ACC112 (cell line): ENCODE results near the gene ENTPD1.
A peak's percentile ranks its signal among the peaks of the same experiment; 100 is the strongest.
"Not testable (repeated sequence)": the region's sequence is repeated elsewhere in the genome, so short reads cannot be mapped to it uniquely, and the experiment has no call there.

Source experiments
- H2AFZ ChIP-seq: fragments of 200-600 bp; sonication (generic); one replicate; pipeline ENCODE4 v1.6.0; 2017; ENCODE audit warnings: antibody characterized with exemption, low read length; ENCODE audit not compliant: unreplicated experiment
- H3K27ac ChIP-seq: fragments of 200-600 bp; sonication (generic); 2 replicates; pipeline ENCODE4 v1.5.1; 2014; ENCODE audit warnings: low read depth, mild to moderate bottlenecking, antibody characterized with exemption, low read length, moderate library complexity
- H3K27me3 ChIP-seq: fragments of 200-600 bp; sonication (generic); 2 replicates; pipeline ENCODE4 v1.6.1; 2014; ENCODE audit warnings: mild to moderate bottlenecking, antibody characterized with exemption, low read length, moderate library complexity, mixed read lengths; ENCODE audit not compliant: insufficient read depth
- H3K36me3 ChIP-seq: fragments of 200-600 bp; sonication (generic); 2 replicates; pipeline ENCODE4 v1.6.1; 2016; ENCODE audit warnings: mild to moderate bottlenecking, antibody characterized with exemption, low read length, moderate library complexity, mixed read lengths; ENCODE audit not compliant: insufficient read depth
- H3K4me1 ChIP-seq: fragments of 200-600 bp; sonication (generic); one replicate; pipeline ENCODE4 v1.6.1; 2016; ENCODE audit warnings: low read length, mixed read lengths; ENCODE audit not compliant: insufficient read depth, unreplicated experiment, control insufficient read depth
- H3K4me3 ChIP-seq: fragments of 200-600 bp; sonication (generic); 2 replicates; pipeline ENCODE4 v1.5.1; 2014; ENCODE audit warnings: mild to moderate bottlenecking, low read depth, low read length
- H3K79me2 ChIP-seq: fragments of 200-600 bp; sonication (generic); one replicate; pipeline ENCODE4 v1.6.0; 2016; ENCODE audit warnings: low read length; ENCODE audit not compliant: control insufficient read depth, unreplicated experiment, insufficient read depth

Gene ENTPD1

GRCh38 chr10:95896071-95896850, 140.3 kb downstream of the ENTPD1 start:
- Histone ChIP-seq H3K27ac (no peak overlapping the region), H3K4me3 (no peak overlapping the region), H3K79me2 (no peaks in the 10 kb centered on the region), H3K36me3 (peaks cover 8% of the 10 kb centered on the region), H2AFZ (no peak overlapping the region), H3K4me1 (no peaks in the 10 kb centered on the region), H3K27me3 (no peaks in the 10 kb centered on the region)

DNA sequence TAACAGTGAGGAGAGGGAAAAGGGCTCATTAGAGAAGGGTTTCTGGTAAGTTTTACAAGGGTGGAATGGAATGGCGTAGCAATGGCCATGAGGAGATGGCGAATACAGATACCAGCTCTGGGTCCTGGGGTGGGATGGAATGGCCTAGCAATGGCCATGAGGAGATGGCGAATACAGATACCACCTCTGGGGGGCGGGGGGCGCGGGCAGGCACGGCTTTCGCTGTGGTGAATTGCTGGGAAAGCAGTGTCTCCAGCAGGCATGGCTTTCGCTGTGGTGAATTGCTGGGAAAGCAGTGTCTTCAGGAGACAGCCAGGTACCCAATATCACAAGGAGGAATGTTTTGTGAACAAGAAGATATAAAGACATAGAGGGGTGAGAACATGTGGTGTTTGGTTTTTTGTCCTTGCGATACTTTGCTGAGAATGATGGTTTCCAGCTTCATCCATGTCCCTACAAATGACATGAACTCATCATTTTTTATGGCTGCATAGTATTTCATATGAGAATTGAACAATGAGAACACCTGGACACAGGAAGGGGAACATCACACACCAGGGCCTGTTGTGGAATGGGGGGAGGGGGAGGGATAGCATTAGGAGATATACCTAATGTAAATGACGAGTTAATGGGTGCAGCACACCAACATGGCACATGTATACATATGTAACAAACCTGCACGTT, 150.1 kb downstream of the ENTPD1 start:
- not testable (repeated sequence) for H3K27me3 ChIP-seq, H3K27ac ChIP-seq, H2AFZ ChIP-seq, H3K4me3 ChIP-seq, H3K79me2 ChIP-seq, H3K4me1 ChIP-seq, H3K36me3 ChIP-seq

- Histone ChIP-seq H3K4me3 (peak overlapping the region; percentile 95), H2AFZ (peak overlapping the region; percentile 94), H3K36me3 (no peaks in the 10 kb centered on the region), H3K27ac (peak overlapping the region; percentile 19; the same call in 1 of the 2 replicates), H3K27me3 (no peaks in the 10 kb centered on the region), H3K79me2 (peaks cover 3% of the 10 kb centered on the region), H3K4me1 (no peaks in the 10 kb centered on the region)
Observed at GRCh38 chr10:95906677-95907455, 150.9 kb downstream of the ENTPD1 start.

GRCh38 chr10:95907456-95908253, 151.7 kb downstream of the ENTPD1 start, which contains the start of gene CC2D2B:
Gene CC2D2B, plus strand, starts transcription at chr10:95907975. Its CDS starts 3,349 bp downstream, at chr10:95911324.
- peak within 1 kb of the TSS; percentile 94 for H2AFZ ChIP-seq
- peaks cover 3% of the 10 kb centered on the region for H3K79me2 ChIP-seq
- H3K27ac ChIP-seq: peak within 1 kb of the TSS; percentile 19; the same call in 1 of the 2 replicates
- no peaks in the 10 kb centered on the region for H3K27me3 ChIP-seq
- no peaks in the 10 kb centered on the region for H3K36me3 ChIP-seq
- H3K4me3 ChIP-seq: peak within 1 kb of the TSS; percentile 95
- H3K4me1 ChIP-seq: no peaks in the 10 kb centered on the region

DNA sequence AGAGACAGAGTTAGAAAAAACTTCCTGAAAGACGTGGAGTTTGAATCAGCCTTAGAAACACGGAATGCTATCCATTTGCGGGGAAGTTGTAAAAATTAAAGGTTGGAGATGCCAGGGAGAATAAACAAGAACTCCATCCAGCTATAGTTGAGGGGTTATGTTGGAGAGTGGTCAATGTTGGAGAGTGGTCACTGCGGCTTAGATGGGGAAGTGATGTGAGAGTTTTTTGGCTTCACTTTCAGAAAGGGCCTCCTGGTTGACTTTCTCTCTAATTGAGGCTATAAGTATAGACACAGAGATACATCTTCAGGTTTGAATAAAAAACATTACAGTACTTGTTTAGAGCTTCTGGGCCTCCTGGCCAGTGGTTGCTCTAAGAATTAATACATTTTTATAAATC, 152.5 kb downstream of the ENTPD1 start:
- Histone ChIP-seq H3K4me3 (peak overlapping the region; percentile 95), H3K36me3 (no peaks in the 10 kb centered on the region), H3K27ac (no peak overlapping the region), H3K27me3 (no peaks in the 10 kb centered on the region), H3K4me1 (no peaks in the 10 kb centered on the region), H2AFZ (peak overlapping the region; percentile 94), H3K79me2 (peaks cover 3% of the 10 kb centered on the region)

DNA sequence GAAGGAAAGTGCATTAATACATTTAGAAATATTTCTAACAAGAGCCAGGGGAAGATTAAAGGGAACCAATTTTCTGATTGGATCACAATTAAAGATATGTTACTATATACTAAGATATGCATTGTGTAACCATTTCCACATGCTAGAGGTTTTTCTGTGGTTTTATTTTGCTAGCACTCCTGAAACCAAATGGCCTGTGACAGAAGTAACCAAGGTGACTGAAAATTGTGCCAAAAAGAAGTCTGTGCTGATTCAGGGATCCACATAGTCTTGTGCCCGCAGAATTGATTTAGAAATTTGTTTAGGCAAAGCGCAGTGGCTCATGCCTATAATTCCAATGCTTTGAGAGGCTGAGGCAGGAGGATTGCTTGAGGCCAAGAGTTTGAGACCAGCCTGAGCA, 153.6 kb downstream of the ENTPD1 start:
- H3K27ac ChIP-seq: no peak overlapping the region
- no peak overlapping the region for H3K4me3 ChIP-seq
- H3K36me3 ChIP-seq: no peaks in the 10 kb centered on the region
- peaks cover 3% of the 10 kb centered on the region for H3K79me2 ChIP-seq
- H3K27me3 ChIP-seq: no peaks in the 10 kb centered on the region
- H3K4me1 ChIP-seq: no peaks in the 10 kb centered on the region
- H2AFZ ChIP-seq: no peak overlapping the region

- not testable (repeated sequence) for H3K36me3 ChIP-seq, H3K4me3 ChIP-seq, H3K79me2 ChIP-seq, H2AFZ ChIP-seq, H3K4me1 ChIP-seq, H3K27me3 ChIP-seq, H3K27ac ChIP-seq
Observed at GRCh38 chr10:95916039-95916438, 160.1 kb downstream of the ENTPD1 start.
